ENCODE measurements around the gene RBL1.
"Not testable (repeated sequence)": the region's sequence is repeated elsewhere in the genome, so short reads cannot be mapped to it uniquely, and the experiment has no call there.

Gene RBL1

DNA sequence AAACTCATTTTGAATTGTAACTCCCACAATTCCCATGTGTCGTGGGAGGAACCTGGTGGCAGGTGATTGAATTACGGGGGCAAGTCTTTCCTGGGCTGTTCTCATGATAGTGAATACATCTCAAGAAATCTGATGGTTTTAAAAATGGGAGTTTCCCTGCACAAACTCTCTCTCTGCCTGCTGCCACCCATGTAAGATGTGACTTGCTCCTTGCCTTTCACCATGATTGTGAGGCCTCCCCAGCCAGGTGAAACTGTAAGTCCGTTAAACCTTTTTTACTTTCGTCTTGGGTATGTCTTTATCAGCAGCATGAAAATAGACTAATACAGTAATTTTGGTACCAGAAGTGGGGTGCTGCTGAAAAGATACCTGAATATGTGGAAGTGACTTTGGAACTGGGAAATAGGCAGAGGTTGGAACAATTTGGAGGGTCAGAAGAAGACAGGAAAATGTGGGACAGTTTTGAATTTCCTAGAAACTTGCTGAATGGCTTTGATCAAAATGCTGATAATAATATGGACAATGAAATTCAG lies 102.9 kb downstream of the RBL1 start:
- DNase-seq (ENCODE audit: low read depth in 2 of 2): no peak

DNA sequence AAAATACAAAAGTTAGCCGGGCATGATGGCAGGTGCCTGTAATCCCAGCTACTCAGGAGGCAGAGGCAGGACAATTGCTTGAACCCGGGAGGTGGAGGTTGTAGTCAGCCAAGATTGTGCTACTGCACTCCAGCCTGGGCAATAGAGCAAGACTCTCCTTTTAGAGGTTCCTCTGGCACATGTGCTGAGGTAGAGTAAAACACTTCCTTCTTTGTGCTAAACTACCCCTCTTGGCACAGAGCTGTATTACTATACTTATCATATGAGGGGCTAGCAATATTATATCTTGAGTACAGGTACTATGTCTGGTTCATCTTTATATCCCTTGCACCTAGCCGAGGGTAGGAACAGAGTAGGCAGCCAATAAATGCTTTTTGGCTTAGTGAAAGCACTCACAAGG lies 104.1 kb downstream of the RBL1 start:
- no peak for DNase-seq (ENCODE audit: low read depth in 2 of 2)

GRCh38 chr20:36989797-36990196 lies 106.0 kb downstream of the RBL1 start:
- no peak for DNase-seq (ENCODE audit: low read depth in 2 of 2)

DNA sequence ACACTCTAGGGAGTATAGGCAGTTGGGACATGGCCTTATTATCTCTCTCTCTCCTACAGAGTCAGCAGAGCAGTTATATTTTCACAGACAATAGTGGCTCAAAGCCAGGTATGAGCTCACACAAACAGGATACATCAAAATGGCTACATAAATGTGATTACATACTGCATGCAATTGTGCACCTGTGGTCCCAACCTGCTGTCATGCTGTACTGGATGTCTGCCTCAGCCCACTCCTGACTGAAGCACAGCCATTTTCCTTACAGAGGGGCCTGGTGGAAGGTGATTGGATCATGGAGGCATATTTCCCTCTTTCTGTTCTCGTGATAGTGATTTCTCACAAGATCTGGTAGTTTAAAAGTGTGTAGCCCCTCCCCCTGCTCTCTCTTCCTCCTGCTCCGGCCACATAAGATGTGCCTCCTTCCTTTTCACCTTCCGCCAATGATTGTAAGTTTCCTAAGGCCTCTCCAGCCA lies 107.3 kb downstream of the RBL1 start:
- DNase-seq (ENCODE audit: low read depth in 2 of 2): no peak

DNA sequence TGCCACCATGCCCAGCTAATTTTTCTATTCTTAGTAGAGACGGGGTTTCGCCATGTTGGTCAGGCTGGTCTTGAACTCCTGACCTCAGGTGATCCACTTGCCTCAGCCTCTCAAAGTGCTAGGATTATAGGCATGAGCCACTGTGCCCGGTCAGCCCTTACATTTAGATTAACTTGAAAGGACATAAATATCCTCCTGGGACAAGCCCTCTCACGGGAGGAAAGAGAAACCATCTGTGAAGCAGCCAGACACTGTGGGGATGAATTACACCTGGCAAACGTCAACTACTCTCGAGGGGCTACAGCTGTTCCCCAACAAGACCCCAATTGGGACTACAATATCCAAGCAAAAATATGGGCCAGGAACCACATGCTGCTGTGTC lies 111.5 kb downstream of the RBL1 start:
- DNase-seq (ENCODE audit: low read depth in 2 of 2): no peak

GRCh38 chr20:36975099-36975818 lies 120.5 kb downstream of the RBL1 start:
- peak; percentile 48 for DNase-seq (ENCODE audit: low read depth in 2 of 2)

DNA sequence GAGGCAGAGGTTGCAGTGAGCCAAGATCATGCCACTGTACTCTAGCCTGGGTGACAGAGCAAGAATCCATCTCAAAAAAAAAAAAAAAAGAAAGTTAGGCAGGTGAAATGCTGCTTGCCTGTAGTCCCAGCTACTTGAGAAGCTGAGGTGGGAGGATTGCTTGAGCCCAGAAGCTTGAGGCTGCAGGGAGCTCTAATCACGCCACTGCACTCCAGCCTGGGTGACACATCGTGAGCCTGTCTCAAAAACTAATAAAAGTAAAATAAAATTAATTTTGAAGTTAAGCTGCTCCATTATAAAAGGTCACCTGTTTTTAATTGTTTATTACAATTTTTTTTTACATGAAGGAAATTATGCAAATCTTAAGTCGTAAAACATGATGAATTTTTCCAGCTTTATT lies 121.1 kb downstream of the RBL1 start:
- no peak for DNase-seq (ENCODE audit: low read depth in 2 of 2)

- DNase-seq (ENCODE audit: low read depth in 2 of 2): no peak
Measured at GRCh38 chr20:36971103-36971502, 124.7 kb downstream of the RBL1 start.

GRCh38 chr20:36969478-36970186 lies 126.2 kb downstream of the RBL1 start:
- no peak for DNase-seq (ENCODE audit: low read depth in 2 of 2)

- DNase-seq (ENCODE audit: low read depth in 2 of 2): no peak
Measured at GRCh38 chr20:36969051-36969450, 126.7 kb downstream of the RBL1 start.

GRCh38 chr20:36967636-36968035 lies 128.2 kb downstream of the RBL1 start:
- no peak for DNase-seq (ENCODE audit: low read depth in 2 of 2)

- not testable (repeated sequence) for DNase-seq (ENCODE audit: low read depth in 2 of 2)
Measured at GRCh38 chr20:36966965-36967364, 128.8 kb downstream of the RBL1 start.

GRCh38 chr20:36962354-36962941 lies 133.3 kb downstream of the RBL1 start:
- DNase-seq (ENCODE audit: low read depth in 2 of 2): not testable (repeated sequence)

- no peak for DNase-seq (ENCODE audit: low read depth in 2 of 2)
Measured at GRCh38 chr20:36959242-36959641, 136.6 kb downstream of the RBL1 start.

- no peak for DNase-seq (ENCODE audit: low read depth in 2 of 2)
Measured at GRCh38 chr20:36957875-36958667, 137.7 kb downstream of the RBL1 start.

DNA sequence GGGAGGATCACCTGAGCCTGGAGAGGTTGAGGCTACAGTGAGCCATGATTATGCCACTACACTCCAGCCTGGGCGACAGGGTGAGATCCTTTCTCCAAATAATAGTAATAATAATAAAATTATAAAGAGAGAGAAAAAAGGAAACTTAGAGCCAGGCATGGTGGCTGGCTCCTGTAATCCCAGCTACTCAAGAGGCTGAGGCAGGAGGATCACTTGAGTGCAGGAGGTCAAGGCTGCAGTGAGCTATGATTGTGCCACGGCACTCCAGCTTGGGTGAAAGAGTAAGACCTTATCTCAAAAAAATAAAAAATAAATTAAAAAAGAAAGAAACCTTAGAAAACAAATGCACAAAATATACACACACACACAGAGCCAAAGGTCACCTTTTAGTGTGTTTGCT lies 139.1 kb downstream of the RBL1 start:
- DNase-seq (ENCODE audit: low read depth in 2 of 2): no peak

DNA sequence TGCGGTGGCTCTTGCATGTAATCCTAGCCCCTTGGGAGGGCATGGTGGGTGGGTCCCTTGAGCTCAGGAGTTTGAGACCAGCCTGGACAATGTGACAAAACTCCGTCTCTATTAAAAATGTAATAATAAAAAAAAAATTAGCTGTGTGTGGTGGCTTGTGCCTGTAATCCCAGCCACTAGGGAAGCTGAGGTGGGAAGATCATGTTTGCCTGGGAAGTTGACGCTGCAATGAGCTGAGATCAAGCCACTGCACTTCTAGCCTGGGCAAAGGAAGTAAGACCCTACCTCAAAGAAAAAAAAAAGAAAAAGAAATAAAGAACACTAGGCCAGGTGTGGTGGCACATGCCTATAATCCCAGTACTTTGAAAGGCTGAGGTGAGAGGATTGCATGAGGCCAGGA lies 139.8 kb downstream of the RBL1 start:
- no peak for DNase-seq (ENCODE audit: low read depth in 2 of 2)

DNA sequence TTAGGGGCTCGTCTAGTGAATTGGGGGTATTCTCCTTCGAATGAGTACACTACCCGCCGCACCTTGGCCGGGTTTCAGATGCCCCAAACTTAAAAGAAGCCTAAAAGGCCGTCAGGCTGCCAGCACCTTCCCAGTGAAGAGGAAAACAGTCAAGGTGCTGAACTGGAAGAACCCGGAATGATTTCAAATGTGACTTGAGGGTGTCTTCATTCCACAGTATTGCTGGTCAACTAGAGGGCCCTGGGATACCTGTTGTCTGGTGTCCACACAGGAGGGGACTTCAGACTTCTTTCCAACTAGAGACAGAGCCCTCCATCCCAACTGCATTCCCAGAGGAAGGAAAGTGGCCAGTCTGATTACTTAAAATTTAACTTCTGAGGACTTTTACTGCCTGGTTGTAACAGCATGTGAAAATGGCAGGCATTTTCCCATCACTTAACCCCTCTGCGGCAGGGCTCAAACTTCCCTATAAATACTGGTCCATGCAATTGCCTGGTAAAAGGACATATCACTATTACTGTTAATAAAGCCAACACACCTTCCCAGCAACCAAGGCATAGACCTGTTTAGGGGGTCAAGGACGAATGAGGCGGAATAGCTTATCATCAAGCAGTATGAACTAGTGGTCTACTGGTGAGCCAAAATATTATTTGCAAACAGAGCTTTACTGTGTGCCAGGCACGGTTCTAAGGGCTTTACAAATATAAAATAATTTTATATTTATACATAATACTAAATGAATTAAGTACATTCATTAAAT lies 143.6 kb downstream of the RBL1 start:
- DNase-seq (ENCODE audit: low read depth in 2 of 2): no peak

- DNase-seq (ENCODE audit: low read depth in 2 of 2): peak; percentile 82 to 85
Measured at GRCh38 chr20:36951198-36951978, 144.4 kb downstream of the RBL1 start, which contains the start of gene SAMHD1. Gene SAMHD1 (minus strand): TSS chr20:36951708. CDS start chr20:36951643, 65 bp downstream.
